ENCODE data around the gene GNPTG.
A peak's percentile ranks its signal among the peaks of the same experiment; 100 is the strongest.

The GNPTG gene

GRCh38 chr16:1375741-1376410, 24.1 kb downstream of the GNPTG start:
- peak in 1 of 2 experiments; percentile 36 for DNase-seq (ENCODE audit: low read depth in 1 of 2, low spot score in 1 of 2)
- TF ChIP-seq JUND (IDR thresholded peaks at IDR 0.05; ENCODE audit: low read depth): no peak
- in situ Hi-C loops (cut with HindIII; ENCODE audit: low pct_unique_long_range_greater_than_20kb, low sequenced_read_pairs): no loop called here

- in situ Hi-C loops (cut with HindIII; ENCODE audit: low pct_unique_long_range_greater_than_20kb, low sequenced_read_pairs): no loop called here
- no peak for DNase-seq (ENCODE audit: low read depth in 1 of 2, low spot score in 1 of 2)
- no peak for TF ChIP-seq JUND (IDR thresholded peaks at IDR 0.05; ENCODE audit: low read depth)
Observed at GRCh38 chr16:1377406-1378010, 25.8 kb downstream of the GNPTG start.

- DNase-seq (ENCODE audit: low read depth in 1 of 2, low spot score in 1 of 2): peak in 1 of 2 experiments; percentile 24
- TF ChIP-seq JUND (IDR thresholded peaks at IDR 0.05; ENCODE audit: low read depth): no peak
- in situ Hi-C loops (cut with HindIII; ENCODE audit: low pct_unique_long_range_greater_than_20kb, low sequenced_read_pairs): no loop called here
Observed at GRCh38 chr16:1378087-1378803, 26.5 kb downstream of the GNPTG start.

GRCh38 chr16:1378804-1379303, 27.1 kb downstream of the GNPTG start:
- DNase-seq (ENCODE audit: low read depth in 1 of 2, low spot score in 1 of 2): peak; percentile 77 to 89
- TF ChIP-seq JUND (IDR thresholded peaks at IDR 0.05; ENCODE audit: low read depth): no peak
- in situ Hi-C loops (cut with HindIII; ENCODE audit: low pct_unique_long_range_greater_than_20kb, low sequenced_read_pairs): no loop called here

- TF ChIP-seq JUND (IDR thresholded peaks at IDR 0.05; ENCODE audit: low read depth): no peak
- peak; percentile 69 to 76 for DNase-seq (ENCODE audit: low read depth in 1 of 2, low spot score in 1 of 2)
- in situ Hi-C loops (cut with HindIII; ENCODE audit: low pct_unique_long_range_greater_than_20kb, low sequenced_read_pairs): no loop called here
Observed at GRCh38 chr16:1379304-1380076, 27.8 kb downstream of the GNPTG start.

GRCh38 chr16:1380195-1380594, 28.5 kb downstream of the GNPTG start:
- in situ Hi-C loops (cut with HindIII; ENCODE audit: low pct_unique_long_range_greater_than_20kb, low sequenced_read_pairs): no loop called here
- no peak for DNase-seq (ENCODE audit: low read depth in 1 of 2, low spot score in 1 of 2)
- TF ChIP-seq JUND (IDR thresholded peaks at IDR 0.05; ENCODE audit: low read depth): no peak

GRCh38 chr16:1381612-1382406, 30.1 kb downstream of the GNPTG start:
- TF ChIP-seq JUND (IDR thresholded peaks at IDR 0.05; ENCODE audit: low read depth): no peak
- no peak for DNase-seq (ENCODE audit: low read depth in 1 of 2, low spot score in 1 of 2)
- in situ Hi-C loops (cut with HindIII; ENCODE audit: low pct_unique_long_range_greater_than_20kb, low sequenced_read_pairs): no loop called here

- TF ChIP-seq JUND (IDR thresholded peaks at IDR 0.05; ENCODE audit: low read depth): no peak
- DNase-seq (ENCODE audit: low read depth in 1 of 2, low spot score in 1 of 2): no peak
- in situ Hi-C loops (cut with HindIII; ENCODE audit: low pct_unique_long_range_greater_than_20kb, low sequenced_read_pairs): no loop called here
Observed at GRCh38 chr16:1383556-1383955, 31.8 kb downstream of the GNPTG start.

- no peak for DNase-seq (ENCODE audit: low read depth in 1 of 2, low spot score in 1 of 2)
- in situ Hi-C loops (cut with HindIII; ENCODE audit: low pct_unique_long_range_greater_than_20kb, low sequenced_read_pairs): no loop called here
- TF ChIP-seq JUND (IDR thresholded peaks at IDR 0.05; ENCODE audit: low read depth): no peak
Observed at GRCh38 chr16:1385232-1385631, 33.5 kb downstream of the GNPTG start.

- no peak for DNase-seq (ENCODE audit: low read depth in 1 of 2, low spot score in 1 of 2)
- no peak for TF ChIP-seq JUND (IDR thresholded peaks at IDR 0.05; ENCODE audit: low read depth)
- in situ Hi-C loops (cut with HindIII; ENCODE audit: low pct_unique_long_range_greater_than_20kb, low sequenced_read_pairs): no loop called here
Observed at GRCh38 chr16:1387331-1387730, 35.6 kb downstream of the GNPTG start.

GRCh38 chr16:1389762-1390161, 38.0 kb downstream of the GNPTG start:
- no peak for TF ChIP-seq JUND (IDR thresholded peaks at IDR 0.05; ENCODE audit: low read depth)
- in situ Hi-C loops (cut with HindIII; ENCODE audit: low pct_unique_long_range_greater_than_20kb, low sequenced_read_pairs): no loop called here
- DNase-seq (ENCODE audit: low read depth in 1 of 2, low spot score in 1 of 2): no peak

Measured in T47D (cell line).